Cardiac muscle cell (in vitro differentiated cells and primary cell): ENCODE data around the gene USP21. TPM values are rescaled to one million over a fixed set of nuclear protein-coding genes. Genes with fewer than 3 reads are reported as not detected.

Experiments
- DNase-seq, 2 donors: peaks; one replicate each; pipeline versions ENCODE4 v3.0.0 to v3.0.0-alpha.2; 2010 to 2017; ENCODE audit warnings: low read depth in 1 of 2, low spot score in 1 of 2
- H3K27ac ChIP-seq: fragments of 200-600 bp; sonication (generic); 2 replicates; pipeline ENCODE4 v1.5.1; 2016
- H3K27me3 ChIP-seq: fragments of 200-600 bp; sonication (generic); 2 replicates; pipeline ENCODE4 v1.6.0; 2016; ENCODE audit warnings: control low read depth
- H3K36me3 ChIP-seq: fragments of 200-600 bp; sonication (generic); 2 replicates; pipeline ENCODE4 v1.5.1; 2016; ENCODE audit warnings: control low read depth
- H3K4me1 ChIP-seq: fragments of 200-600 bp; sonication (generic); 2 replicates; pipeline ENCODE4 v1.8.1; 2017; ENCODE audit warnings: low read depth, mild to moderate bottlenecking, mixed run types
- H3K4me3 ChIP-seq: fragments of 200-600 bp; sonication (generic); 2 replicates; pipeline ENCODE4 v1.5.1; 2016; ENCODE audit warnings: mild to moderate bottlenecking
- H3K9me3 ChIP-seq: fragments of 200-600 bp; sonication (generic); 2 replicates; pipeline ENCODE4 v1.5.1; 2017; ENCODE audit warnings: low read depth, mild to moderate bottlenecking, control low read depth
- polyA plus RNA-seq: library from polyadenylated mRNA; unstranded; fragments of >200 nt; fragmentation: Nextera tagmentation; extraction: Ambion mirVana; gene quantifications from 2 replicates; pipeline ENCODE4 v1.2.1, GENCODE V29; 2016
- total RNA-seq: library from RNA; depleted of rRNA; stranded (reverse); fragments of >200 nt; gene quantifications from 2 replicates; pipeline ENCODE4 v1.2.3, GENCODE V29; 2016
- TF ChIP-seq, protein P1 (sequence below): IDR thresholded peaks from 2 replicates; pipeline ENCODE4 v1.5.1; 2012; ENCODE audit warnings: low read depth, mild to moderate bottlenecking, low read length

The USP21 gene
- total and polyA plus RNA-seq, 2 experiments from 2014 or later = 19.6 to 48.8 TPM

DNA sequence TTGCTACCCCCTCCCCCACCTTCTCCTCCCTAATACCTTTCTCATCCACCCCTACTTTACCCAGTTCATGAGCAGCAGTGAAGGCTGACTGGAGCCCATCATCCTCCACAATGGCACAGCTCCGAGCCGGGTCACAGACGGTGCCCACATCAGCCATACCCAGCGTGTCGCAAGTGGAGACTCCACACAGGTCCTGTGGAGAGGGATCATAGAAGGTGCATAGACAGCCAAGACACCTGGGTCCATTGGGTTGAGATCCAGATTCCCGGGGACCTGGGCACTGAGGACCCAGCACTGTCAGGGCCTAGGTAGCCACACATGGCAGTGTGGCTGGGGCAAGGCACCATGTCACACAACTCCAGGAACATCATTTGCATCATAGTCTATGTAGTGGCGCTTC is 36.8 kb downstream of the USP21 start:
- Histone ChIP-seq H3K9me3 (no peaks in the 10 kb centered on the region), H3K4me3 (no peak overlapping the region), H3K27ac (no peak overlapping the region), H3K27me3 (no peaks in the 10 kb centered on the region), H3K36me3 (no peaks in the 10 kb centered on the region), H3K4me1 (peaks cover 19% of the 10 kb centered on the region)
- DNase-seq = no peak
- TF ChIP-seq, protein P1, sequence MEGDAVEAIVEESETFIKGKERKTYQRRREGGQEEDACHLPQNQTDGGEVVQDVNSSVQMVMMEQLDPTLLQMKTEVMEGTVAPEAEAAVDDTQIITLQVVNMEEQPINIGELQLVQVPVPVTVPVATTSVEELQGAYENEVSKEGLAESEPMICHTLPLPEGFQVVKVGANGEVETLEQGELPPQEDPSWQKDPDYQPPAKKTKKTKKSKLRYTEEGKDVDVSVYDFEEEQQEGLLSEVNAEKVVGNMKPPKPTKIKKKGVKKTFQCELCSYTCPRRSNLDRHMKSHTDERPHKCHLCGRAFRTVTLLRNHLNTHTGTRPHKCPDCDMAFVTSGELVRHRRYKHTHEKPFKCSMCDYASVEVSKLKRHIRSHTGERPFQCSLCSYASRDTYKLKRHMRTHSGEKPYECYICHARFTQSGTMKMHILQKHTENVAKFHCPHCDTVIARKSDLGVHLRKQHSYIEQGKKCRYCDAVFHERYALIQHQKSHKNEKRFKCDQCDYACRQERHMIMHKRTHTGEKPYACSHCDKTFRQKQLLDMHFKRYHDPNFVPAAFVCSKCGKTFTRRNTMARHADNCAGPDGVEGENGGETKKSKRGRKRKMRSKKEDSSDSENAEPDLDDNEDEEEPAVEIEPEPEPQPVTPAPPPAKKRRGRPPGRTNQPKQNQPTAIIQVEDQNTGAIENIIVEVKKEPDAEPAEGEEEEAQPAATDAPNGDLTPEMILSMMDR = no peak

DNA sequence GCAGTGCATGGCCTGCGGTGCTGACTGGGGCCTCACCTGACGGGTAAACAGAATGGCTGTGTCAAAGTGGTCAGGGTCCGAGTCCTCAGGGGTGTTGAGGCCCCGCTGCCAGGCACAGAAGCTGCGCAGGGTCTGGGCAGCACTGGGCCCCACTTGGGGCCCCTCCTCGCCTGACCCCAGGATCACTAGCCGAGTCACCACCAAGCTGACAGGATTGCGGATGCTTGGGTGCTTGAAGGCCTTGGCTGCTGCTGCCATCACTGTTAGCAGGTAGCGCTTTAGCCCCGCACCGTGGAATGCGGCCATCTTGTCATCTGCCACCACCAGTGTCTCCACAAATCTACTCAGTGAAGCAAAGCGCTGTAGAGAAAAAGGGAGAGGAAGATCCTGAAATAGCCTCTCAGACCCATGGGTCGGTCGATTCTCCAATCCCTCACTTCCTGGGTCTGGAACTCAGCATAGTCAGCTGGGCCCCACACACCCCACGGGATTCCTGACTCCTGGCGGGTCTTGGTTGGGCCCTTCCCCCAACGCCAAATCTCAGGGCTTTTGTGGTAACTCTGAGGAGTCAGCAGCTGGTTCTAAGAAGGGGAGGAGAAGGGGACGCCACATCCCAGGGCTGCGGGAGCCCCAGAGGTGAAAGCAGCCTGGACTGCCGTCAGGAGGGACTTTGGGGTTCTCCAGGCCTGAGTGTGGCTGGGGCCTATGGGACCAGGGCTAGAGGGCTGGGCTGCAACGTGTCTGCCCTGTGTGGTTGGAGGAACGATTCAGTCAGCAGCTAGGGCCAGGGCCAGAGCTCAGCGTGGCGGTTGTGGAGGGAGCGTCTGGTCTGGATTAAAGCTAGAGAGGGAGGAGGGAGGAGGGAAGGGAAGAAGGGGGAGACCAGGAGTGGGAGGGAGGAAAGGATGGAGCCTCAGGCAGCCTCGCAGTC is 37.5 kb downstream of the USP21 start:
- Histone ChIP-seq H3K4me3 (no peak overlapping the region), H3K27me3 (no peaks in the 10 kb centered on the region), H3K36me3 (no peaks in the 10 kb centered on the region), H3K9me3 (no peaks in the 10 kb centered on the region), H3K4me1 (peaks cover 19% of the 10 kb centered on the region), H3K27ac (no peak overlapping the region)
- TF ChIP-seq, protein P1 = no peak
- peak in 1 of 2 donors; percentile 91 for DNase-seq

- Histone ChIP-seq H3K36me3 (no peaks in the 10 kb centered on the region), H3K27ac (no peak overlapping the region), H3K4me1 (peaks cover 19% of the 10 kb centered on the region), H3K27me3 (no peaks in the 10 kb centered on the region), H3K9me3 (no peaks in the 10 kb centered on the region), H3K4me3 (no peak overlapping the region)
- DNase-seq = no peak
- TF ChIP-seq, protein P1 = no peak
These were observed 38.4 kb downstream of the USP21 start for GRCh38 chr1:161197560-161198193.

- Histone ChIP-seq H3K4me3 (no peak overlapping the region), H3K36me3 (no peaks in the 10 kb centered on the region), H3K9me3 (no peaks in the 10 kb centered on the region), H3K4me1 (peaks cover 19% of the 10 kb centered on the region), H3K27me3 (no peaks in the 10 kb centered on the region), H3K27ac (peak overlapping the region; percentile 16)
- peak; percentile 57 to 81 for DNase-seq
- TF ChIP-seq, protein P1 = no peak
These were observed 39.0 kb downstream of the USP21 start for GRCh38 chr1:161198194-161198896.

GRCh38 chr1:161198897-161199431 is 39.7 kb downstream of the USP21 start, which contains the start of gene ADAMTS4:
Gene ADAMTS4 (minus strand): TSS chr1:161199054. CDS start chr1:161198627, 427 bp downstream.
- peak within 1 kb of the TSS; percentile 16 for H3K27ac ChIP-seq
- H3K4me1 ChIP-seq = peaks cover 19% of the 10 kb centered on the region
- H3K9me3 ChIP-seq = no peaks in the 10 kb centered on the region
- no peaks in the 10 kb centered on the region for H3K27me3 ChIP-seq
- TF ChIP-seq, protein P1 = no peak
- no peak within 1 kb of the TSS for H3K4me3 ChIP-seq
- peak; percentile 43 to 90 for DNase-seq
- H3K36me3 ChIP-seq = no peaks in the 10 kb centered on the region
